Liver (tissue), 3 donors: ENCODE results near the gene CACNA1B.

Experiments
- ATF3 ChIP-seq: IDR thresholded peaks from 2 replicates; pipeline ENCODE4 v1.6.1; 2016; ENCODE audit warnings: antibody characterized with exemption
- GABPA ChIP-seq, 2 donors: IDR thresholded peaks in 1 of 2; conservative IDR thresholded peaks in 1 of 2; 2 replicates each; pipeline ENCODE4 v1.6.1; 2016; ENCODE audit warnings: antibody characterized with exemption in 2 of 2, mild to moderate bottlenecking in 1 of 2, moderate library complexity in 1 of 2
- HNF4A ChIP-seq, 2 donors: conservative IDR thresholded peaks; 2 replicates each; pipeline ENCODE4 v1.6.1; 2016; ENCODE audit warnings: antibody characterized with exemption in 2 of 2, mild to moderate bottlenecking in 2 of 2
- JUND ChIP-seq, 2 donors: IDR thresholded peaks; 2 replicates each; pipeline ENCODE4 v1.6.1; 2016; ENCODE audit warnings: antibody characterized with exemption in 2 of 2
- RAD21 ChIP-seq, 2 donors: IDR thresholded peaks; 2 replicates each; pipeline ENCODE4 v1.6.1; 2016; ENCODE audit warnings: antibody characterized with exemption in 2 of 2, mild to moderate bottlenecking in 2 of 2
- REST ChIP-seq: IDR thresholded peaks from 2 replicates; pipeline ENCODE4 v1.6.1; 2016; ENCODE audit warnings: antibody characterized with exemption, mild to moderate bottlenecking
- RXRA ChIP-seq, 2 donors: IDR thresholded peaks; 2 replicates each; pipeline ENCODE4 v1.6.1; 2017 to 2018; ENCODE audit warnings: antibody characterized with exemption in 2 of 2, mild to moderate bottlenecking in 1 of 2
- SP1 ChIP-seq: IDR thresholded peaks from 2 replicates; pipeline ENCODE4 v1.6.1; 2018; ENCODE audit warnings: antibody characterized with exemption, mild to moderate bottlenecking
- TAF1 ChIP-seq: conservative IDR thresholded peaks from 2 replicates; pipeline ENCODE4 v1.6.1; 2016; ENCODE audit warnings: antibody characterized with exemption, mild to moderate bottlenecking
- YY1 ChIP-seq: IDR thresholded peaks from 2 replicates; pipeline ENCODE4 v1.6.1; 2016; ENCODE audit warnings: antibody characterized with exemption, mild to moderate bottlenecking
- TF ChIP-seq, protein P1 (sequence below): fragments of 150-350 bp; IDR thresholded peaks from 2 replicates; pipeline ENCODE4 v1.5.1; 2017; ENCODE audit warnings: improper control_type of control experiment, low read depth, low read length; ENCODE audit not compliant: missing input control
- TF ChIP-seq, protein P2 (sequence below): IDR thresholded peaks from 2 replicates; pipeline ENCODE4 v1.6.1; 2016; ENCODE audit warnings: antibody characterized with exemption
- donor health status: healthy.
- donor health status: healthy.

DNA sequence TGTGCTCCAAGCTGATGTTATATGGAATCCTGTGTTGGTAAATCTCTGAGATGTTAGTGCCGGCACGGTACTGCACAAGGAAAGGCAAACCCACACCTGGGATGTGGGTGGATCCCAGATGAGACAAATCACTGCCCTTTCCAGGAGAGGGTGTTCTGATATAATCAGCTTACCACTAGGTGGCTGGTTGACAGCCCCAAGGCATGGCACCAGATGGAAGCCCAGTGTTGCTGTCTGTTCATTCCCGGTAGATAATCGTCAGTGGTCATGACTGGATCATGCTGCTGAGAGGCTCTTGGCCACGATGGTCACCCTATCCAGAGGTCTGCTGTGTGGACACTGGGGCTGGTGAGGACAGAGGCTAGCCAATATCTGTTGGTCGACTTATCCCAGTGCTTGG is 184.0 kb downstream of the CACNA1B start:
- TF ChIP-seq RXRA (IDR thresholded peaks at IDR 0.05) (no peak), GABPA (IDR thresholded peaks at IDR 0.05 in 1 of 2, conservative IDR thresholded peaks at IDR 0.05 in 1 of 2) (no peak), REST (no peak), ATF3 (no peak), TAF1 (no peak), HNF4A (conservative IDR thresholded peaks at IDR 0.05) (no peak), RAD21 (IDR thresholded peaks at IDR 0.05) (no peak), YY1 (no peak), JUND (IDR thresholded peaks at IDR 0.05) (no peak), SP1 (no peak)
- TF ChIP-seq, protein P1, sequence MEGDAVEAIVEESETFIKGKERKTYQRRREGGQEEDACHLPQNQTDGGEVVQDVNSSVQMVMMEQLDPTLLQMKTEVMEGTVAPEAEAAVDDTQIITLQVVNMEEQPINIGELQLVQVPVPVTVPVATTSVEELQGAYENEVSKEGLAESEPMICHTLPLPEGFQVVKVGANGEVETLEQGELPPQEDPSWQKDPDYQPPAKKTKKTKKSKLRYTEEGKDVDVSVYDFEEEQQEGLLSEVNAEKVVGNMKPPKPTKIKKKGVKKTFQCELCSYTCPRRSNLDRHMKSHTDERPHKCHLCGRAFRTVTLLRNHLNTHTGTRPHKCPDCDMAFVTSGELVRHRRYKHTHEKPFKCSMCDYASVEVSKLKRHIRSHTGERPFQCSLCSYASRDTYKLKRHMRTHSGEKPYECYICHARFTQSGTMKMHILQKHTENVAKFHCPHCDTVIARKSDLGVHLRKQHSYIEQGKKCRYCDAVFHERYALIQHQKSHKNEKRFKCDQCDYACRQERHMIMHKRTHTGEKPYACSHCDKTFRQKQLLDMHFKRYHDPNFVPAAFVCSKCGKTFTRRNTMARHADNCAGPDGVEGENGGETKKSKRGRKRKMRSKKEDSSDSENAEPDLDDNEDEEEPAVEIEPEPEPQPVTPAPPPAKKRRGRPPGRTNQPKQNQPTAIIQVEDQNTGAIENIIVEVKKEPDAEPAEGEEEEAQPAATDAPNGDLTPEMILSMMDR: no peak
- TF ChIP-seq, protein P2, sequence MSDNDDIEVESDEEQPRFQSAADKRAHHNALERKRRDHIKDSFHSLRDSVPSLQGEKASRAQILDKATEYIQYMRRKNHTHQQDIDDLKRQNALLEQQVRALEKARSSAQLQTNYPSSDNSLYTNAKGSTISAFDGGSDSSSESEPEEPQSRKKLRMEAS: no peak
